Stimulated activated CD4-positive, alpha-beta T cell treated with anti-CD3 and anti-CD28 coated beads, Interleukin-1b, Interleukin-23, amount 100 ng/mL, for 24 hours (primary cell): Measurements from ENCODE around the gene COX5A.

ENCODE experiments used
- DNase-seq, 4 experiments: peaks; one replicate each; pipeline ENCODE4 v3.0.0-alpha.2; 2020; ENCODE audit warnings: low read depth in 4 of 4, low spot score in 1 of 4

Gene COX5A

DNA sequence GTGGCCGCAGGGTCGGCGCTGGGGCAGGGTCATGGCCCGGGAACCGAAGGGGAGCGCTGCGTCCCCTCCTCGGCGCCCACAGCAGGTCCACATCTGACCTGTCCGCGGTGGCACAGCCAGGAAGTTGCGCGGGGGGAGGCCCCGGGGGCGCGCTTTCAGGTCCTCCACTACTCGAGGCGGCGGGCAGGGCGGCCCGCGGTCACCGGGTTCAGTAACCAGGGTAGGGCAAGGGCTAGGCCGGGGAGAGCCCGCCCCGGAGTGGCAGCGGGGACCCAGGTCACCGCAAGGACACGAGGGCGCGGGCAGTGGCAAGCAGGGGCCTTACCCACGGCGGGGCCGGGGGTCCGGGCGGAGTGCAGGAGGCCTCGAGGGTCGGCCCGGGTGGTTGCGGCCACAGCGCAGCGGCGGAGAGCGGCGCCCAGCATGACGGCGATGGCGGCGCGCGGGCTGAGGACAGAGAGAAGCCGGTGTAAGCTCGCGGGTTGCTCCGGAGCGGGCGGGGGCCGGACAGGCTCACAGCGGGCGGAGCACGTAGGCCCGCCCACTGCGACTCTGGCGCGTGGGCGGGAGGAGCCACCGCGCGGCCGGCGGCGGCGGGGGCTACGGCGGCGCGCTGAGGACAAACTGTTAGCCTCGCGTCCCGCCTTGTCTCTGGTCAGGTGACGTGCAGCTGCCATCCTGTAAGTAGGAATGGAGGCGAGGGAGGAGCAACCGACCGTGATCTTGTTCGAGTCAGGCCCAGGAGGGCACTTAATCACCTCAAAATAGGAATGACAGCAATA, at the start of gene COX5A:
Gene COX5A, minus strand, starts transcription at position 484 of the 782 bp plus-strand sequence. Its CDS starts 59 bp downstream, at position 425.
- DNase-seq, result peak; percentile 77 to 89 (median 81)

DNA sequence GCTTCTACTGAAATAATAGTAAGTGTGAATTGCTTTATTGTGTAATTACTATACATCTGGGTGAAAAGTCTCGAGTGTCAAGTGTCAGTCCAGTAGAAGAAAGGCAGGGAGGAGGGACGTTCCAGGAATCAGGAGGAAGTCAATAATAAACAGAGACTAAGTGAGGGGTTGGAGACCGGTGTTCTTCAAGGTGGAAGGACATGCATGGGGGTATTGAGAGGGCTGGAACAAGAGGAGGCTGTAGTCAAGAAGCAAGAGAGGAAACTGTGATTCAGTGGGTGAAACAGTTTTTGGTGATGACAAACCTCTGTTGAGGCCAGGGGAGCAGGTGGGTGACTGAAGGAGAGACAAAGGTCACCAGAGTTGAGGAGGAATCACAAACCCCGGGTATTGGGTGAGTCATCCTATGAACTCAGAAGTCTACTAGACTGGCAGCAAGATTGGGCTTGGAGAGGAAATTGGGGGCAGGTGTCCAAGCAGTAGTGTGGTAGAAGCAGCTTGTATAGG, 45.9 kb upstream of the COX5A start:
- peak in 3 of 4 experiments; percentile 18 to 59 (median 20) for DNase-seq

- DNase-seq, result no peak
Observed at GRCh38 chr15:74982183-74982582, 44.3 kb upstream of the COX5A start.

GRCh38 chr15:74978503-74978902, 40.6 kb upstream of the COX5A start:
- DNase-seq, result peak in 1 of 4 experiments; percentile 48

GRCh38 chr15:74978077-74978476, 40.2 kb upstream of the COX5A start:
- no peak for DNase-seq

- DNase-seq, result no peak
Observed at GRCh38 chr15:74977599-74977998, 39.7 kb upstream of the COX5A start.

DNA sequence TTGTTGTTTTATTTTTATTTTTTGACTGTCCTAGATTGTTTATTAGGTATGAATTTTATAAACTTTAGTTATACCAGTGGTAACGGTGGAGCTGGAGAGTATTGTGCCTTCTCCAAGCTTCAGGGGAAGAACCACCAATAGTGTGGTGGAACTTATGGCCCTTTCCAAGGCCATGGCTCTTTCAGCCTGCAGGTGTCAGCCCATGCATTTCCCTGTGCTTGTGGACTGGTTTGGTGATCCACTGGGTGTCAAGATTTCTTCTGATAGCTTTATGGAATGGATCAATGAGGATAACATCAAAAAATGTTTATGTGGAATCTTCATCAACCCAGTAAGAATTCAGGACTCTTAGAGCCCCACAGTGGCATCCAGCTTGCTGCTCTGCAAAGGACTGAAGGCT, 38.3 kb upstream of the COX5A start:
- DNase-seq, result no peak

- no peak for DNase-seq
Observed at GRCh38 chr15:74967670-74968069, 29.8 kb upstream of the COX5A start.

DNA sequence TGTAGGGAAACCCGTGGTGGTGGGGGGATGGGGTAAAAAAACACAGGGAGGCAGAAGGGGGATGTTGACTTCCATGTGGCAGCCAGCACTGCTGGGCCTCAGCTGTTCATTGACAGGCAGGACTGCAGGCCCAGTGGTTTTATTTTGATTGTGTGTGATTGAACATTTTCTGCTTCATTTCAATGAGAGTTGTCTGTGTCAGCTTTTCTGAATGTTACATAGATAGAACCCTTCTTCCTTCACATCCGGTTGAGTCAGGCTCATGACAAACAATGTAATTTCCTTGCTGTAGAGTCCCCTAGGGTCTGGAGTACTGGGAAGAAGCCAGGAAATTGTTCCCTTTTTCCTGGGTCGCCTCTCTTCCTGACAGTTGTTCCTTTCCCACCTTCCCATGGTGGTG, 26.9 kb upstream of the COX5A start:
- DNase-seq, result no peak

DNA sequence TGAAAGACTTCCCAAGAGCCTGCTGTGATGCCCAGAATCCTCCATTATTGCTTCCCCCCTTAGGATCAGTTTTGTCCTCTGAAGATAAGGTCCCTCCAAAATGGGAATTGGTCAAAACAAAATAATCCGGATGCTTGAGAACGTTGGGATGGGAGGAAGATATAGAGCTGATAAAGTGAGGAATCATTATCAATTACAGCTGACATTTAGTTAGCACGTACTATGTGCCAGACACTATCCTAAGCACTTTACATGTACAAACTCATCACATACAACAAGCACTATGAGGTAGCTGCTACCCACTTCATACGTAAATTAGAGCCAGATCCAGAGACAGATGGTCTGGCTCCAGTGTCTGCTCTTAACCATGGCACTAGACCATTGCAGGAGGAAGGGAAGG, 25.3 kb upstream of the COX5A start:
- no peak for DNase-seq

DNA sequence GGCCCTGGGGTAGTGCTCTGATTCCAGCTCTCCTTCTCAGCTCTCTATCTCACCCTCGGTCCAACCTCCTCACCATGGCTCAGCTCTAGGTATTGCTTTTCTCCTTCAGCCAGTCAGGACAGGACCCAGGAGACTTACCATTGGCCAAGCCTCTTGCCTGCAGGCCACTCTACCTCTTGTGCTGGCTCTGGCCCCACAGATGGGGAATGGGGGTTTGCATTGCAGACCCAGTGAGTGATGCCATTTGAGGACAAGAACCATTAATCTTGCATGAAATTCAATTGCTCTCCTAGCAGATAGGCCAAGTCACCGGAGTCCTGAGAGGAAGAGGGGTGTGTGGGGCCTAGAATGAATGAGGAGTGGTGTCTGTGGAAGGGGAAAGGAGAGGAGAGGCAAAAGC, 24.8 kb upstream of the COX5A start:
- no peak for DNase-seq

DNA sequence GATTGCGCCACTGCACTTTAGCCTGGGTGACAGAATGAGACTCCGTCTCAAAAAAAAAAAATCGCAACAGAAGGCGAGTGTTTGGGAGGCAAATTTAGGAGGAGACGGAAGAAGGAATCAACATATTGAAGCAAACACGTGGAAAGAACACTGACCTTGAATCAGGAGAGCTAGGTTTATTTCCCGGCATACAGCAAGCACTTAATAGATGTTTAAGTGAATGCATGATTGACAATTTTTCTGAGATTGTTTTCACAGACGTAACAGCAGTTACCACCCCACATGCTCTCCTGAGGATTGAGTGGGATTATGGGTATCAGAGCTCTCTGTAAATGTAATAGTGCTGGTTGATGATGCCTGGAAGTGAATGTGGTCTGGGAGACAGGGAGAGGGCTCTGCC, 24.3 kb upstream of the COX5A start:
- DNase-seq, result no peak

DNA sequence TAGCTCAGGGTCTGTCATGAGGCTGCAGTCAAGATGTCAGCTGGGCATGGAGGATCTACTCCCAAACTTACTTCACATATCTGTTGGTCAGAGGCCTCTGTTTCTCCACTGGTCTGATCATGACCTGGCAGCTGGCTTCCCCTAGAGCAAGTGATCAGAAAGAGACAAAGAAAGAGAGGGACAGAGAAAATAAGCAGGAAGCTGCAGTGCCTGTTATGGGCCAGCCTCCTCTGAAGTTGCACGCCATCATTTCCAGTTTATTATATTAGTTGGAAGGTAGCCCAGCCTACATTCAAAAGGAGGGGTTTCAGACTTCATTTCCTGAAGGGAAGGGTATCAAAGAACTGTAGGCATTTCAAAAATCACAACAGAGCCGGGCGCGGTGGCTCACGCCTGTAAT, 23.7 kb upstream of the COX5A start:
- no peak for DNase-seq

DNA sequence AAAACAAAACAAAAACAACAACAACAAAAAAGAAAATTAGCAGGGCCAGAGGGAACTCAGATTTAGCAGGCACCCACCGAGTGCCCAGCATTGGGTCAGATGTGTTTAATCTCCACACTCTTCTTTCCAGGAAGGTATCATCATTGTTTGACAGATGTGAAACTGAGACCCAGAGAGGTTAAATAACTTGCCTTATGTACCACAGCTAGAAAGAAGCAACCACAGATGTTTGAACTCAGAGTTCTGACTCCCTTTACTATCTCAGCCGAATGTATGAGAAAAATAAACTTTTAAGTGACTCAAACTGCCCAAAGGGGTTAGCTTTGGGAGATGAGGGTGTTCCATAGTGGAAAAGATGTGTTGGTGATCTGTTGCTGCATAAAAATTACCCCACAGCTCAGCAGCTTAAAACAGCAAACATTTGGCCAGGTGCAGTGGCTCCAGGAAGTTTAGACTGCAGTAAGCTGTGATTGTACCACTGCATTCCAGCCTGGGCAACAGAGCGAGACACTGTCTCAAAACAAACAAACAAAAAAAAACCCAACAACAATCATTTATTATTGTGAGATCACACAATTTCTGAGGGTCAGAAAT, 23.2 kb upstream of the COX5A start:
- DNase-seq, result no peak

DNA sequence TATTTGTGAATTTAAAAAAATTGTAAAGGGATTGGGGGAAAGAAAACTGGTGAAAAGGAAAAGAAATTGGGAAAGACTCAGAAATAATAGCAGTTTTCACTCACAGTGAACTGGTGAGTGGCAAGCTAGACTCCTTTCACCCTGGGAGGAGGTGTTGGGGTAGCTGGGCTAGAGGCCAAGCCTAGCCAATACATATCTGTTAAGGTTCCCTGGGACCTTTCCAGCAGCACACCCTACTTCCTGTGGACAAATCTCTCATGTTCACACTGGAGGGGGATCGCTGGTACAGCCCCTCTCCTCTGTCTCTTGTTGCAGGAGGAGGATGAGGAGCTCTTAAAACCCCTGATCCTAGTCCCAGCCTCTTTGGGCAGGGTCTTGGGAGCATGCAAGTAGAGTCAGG, 22.4 kb upstream of the COX5A start:
- DNase-seq, result no peak

GRCh38 chr15:74959586-74959939, 21.7 kb upstream of the COX5A start:
- DNase-seq, result no peak

GRCh38 chr15:74958908-74959585, 21.2 kb upstream of the COX5A start:
- no peak for DNase-seq

- no peak for DNase-seq
Observed at GRCh38 chr15:74958320-74958907, 20.5 kb upstream of the COX5A start.

DNA sequence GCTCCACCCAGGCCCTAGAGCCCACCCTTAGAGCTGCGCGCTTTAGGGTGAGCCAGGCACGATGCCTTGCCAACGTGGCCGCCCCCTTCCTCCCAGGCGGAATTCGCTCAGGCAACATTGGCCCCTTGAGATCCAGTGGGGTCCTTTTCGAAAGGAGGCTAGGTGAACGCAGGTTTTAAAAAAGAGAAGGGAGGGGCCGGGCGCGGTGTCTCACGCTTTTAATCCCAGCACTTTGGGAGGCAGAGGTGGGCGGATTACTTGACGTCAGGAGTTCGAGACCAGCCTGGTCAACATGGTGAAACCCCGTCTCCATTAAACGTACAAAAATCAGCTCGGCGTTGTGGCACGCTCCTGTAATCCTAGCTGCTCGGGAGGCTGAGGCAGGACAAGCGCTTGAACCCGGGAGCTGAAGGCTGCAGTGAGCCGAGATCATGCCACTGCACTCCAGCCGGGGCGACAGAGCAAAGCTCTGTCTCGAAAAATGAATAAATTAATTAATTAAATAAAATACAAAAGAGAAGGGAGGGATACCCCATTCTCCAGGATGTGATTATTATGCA, 19.7 kb upstream of the COX5A start:
- no peak for DNase-seq

DNA sequence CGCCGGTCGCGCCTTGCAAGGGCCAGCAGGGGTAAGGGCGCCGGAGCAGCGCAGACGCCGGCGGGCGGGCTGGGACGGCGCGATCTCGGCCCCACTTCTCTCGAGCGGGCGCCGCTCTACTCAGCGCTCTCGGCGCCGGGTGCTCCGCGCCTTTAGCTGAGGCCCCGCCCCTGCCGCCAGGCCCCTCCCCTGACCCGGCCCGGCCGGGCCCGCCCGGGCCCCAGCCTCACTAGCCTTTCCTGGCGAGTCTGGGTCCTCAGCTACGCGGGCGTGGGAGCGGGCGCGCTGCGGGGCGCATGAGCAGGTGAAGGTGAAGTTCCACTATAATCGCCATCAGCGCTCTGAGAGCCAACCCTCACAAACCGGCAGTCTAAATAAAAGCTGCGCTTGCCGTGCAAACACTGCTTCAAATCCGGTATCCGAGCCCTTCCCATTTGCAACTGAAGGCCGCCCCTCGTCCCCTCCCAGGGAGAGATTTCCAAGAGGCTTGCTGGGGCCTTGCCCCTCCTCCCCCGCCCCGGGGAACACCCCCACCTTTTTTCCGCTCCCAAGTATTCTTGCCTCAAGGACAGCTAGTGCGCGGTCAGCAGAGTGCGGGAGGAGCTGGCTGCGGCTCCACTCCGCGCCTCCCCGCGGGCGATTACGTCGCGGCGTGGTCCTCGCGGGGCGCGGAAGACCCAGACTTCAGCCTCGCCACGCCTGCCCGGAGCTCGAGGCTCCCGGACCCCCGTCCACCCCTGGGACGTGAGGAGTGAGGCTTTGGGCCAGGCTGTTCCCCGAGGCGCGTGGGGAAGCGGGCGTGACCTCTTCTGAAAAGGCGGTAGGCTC, 19.0 kb upstream of the COX5A start, which contains the start of gene RPP25:
Gene RPP25, minus strand, starts transcription at position 125 of the 828 bp plus-strand sequence. CDS start 189 bp downstream, outside the sequence.
- peak in 2 of 4 experiments; percentile 64 to 78 for DNase-seq
